HCT116 (cell line): ENCODE measurements around the gene SCCPDH. TPM values are rescaled to one million over a fixed set of nuclear protein-coding genes. Genes with fewer than 3 reads are reported as not detected.
"Not testable (repeated sequence)": the region's sequence is repeated elsewhere in the genome, so short reads cannot be mapped to it uniquely, and the experiment has no call there.

Experiments
- ATAC-seq: fragments of 200-7000 bp; cut with Tn5 transposase; 2 replicates; pipeline ENCODE4 v1.9.1; 2020; ENCODE audit warnings: mild to moderate bottlenecking, moderate library complexity
- BruUV-seq: library from RNA; stranded (reverse); fragments of 400-500 nt; replicated peaks from 2 replicates; lab custom pipeline; 2021; lab: Mats Ljungman, UMichigan
- CTCF ChIA-PET: fragments of 300-600 bp; sonication (Branson Sonifier 250); formaldehyde crosslinking; loops from one replicate; lab custom pipeline; 2021; ENCODE audit warnings: antibody characterized with exemption; lab: Charles Lee
- POLR2A ChIA-PET: fragments of 300-600, 350-600 bp; sonication (Branson Sonifier 250); formaldehyde crosslinking; loops from one replicate; lab custom pipeline; 2021; ENCODE audit warnings: antibody characterized with exemption; lab: Charles Lee
- RAD21 ChIA-PET, 2 experiments: fragments of 300-600 bp; sonication (Branson Sonifier 250); formaldehyde crosslinking; loops; one replicate each; lab custom pipeline; 2023; ENCODE audit warnings: low total read pairs in 2 of 2; ENCODE audit not compliant: uncharacterized antibody in 2 of 2, unreplicated experiment in 2 of 2, low non-redundant PET in 1 of 2; lab: Charles Lee
- DNase-seq: peaks from one replicate; pipeline ENCODE4 v3.0.0-alpha.2; 2010; ENCODE audit warnings: low read depth, low spot score
- H2AFZ ChIP-seq: fragments of 200-600 bp; shearing (Covaris generic), sonication (generic); 2 replicates; pipeline ENCODE4 v1.6.1; 2017; ENCODE audit warnings: low read depth, mixed run types, mixed read lengths, antibody characterized with exemption, low read length; ENCODE audit not compliant: poor library complexity, severe bottlenecking
- H3K27ac ChIP-seq: 2 replicates; pipeline ENCODE4 v1.5.1; 2012; ENCODE audit warnings: low read depth, low read length
- H3K27me3 ChIP-seq: fragments of 200-600 bp; sonication (generic); 2 replicates; pipeline ENCODE4 v1.6.1; 2016; ENCODE audit warnings: mixed run types, low read length, mixed read lengths; ENCODE audit not compliant: insufficient read depth
- H3K36me3 ChIP-seq, 2 experiments: fragments of 200-500 bp in 1 of 2; fragments of 200-600 bp in 1 of 2; sonication (Bioruptor generic) in 1 of 2; sonication (generic) in 1 of 2; 2 replicates each; pipeline versions ENCODE4 v1.5.1 to v1.6.1; 2014 to 2016; ENCODE audit warnings: low read length in 2 of 2, inconsistent platforms in 1 of 2, mixed read lengths in 1 of 2, mixed run types in 1 of 2; ENCODE audit not compliant: insufficient read depth in 2 of 2, control insufficient read depth in 1 of 2
- H3K4me1 ChIP-seq, 2 experiments: fragments of 200-600 bp in 1 of 2; sonication (generic) in 1 of 2; 2 replicates each; pipeline versions ENCODE4 v1.5.1 to v1.6.1; 2012 to 2017; ENCODE audit warnings: low read length in 2 of 2, inconsistent platforms in 1 of 2, mild to moderate bottlenecking in 1 of 2, mixed read lengths in 1 of 2, mixed run types in 1 of 2, moderate library complexity in 1 of 2; ENCODE audit not compliant: insufficient read depth in 2 of 2, control insufficient read depth in 1 of 2
- H3K4me2 ChIP-seq: fragments of 200-600 bp; sonication (generic); 2 replicates; pipeline ENCODE4 v1.6.1; 2017; ENCODE audit warnings: mixed run types, low read length, mixed read lengths
- H3K4me3 ChIP-seq, 2 experiments: fragments of 200-600 bp in 1 of 2; sonication (generic) in 1 of 2; replicated peaks in 1 of 2; 2 replicates each; pipeline ENCODE4 v1.5.1; 2011 to 2016; ENCODE audit warnings: low read length in 2 of 2, control low read depth in 1 of 2, low read depth in 1 of 2, mild to moderate bottlenecking in 1 of 2, mixed read lengths in 1 of 2, mixed run types in 1 of 2
- H3K79me2 ChIP-seq: fragments of 200-600 bp; sonication (generic); 2 replicates; pipeline ENCODE4 v1.6.1; 2017; ENCODE audit warnings: mild to moderate bottlenecking, mixed run types, low read length, moderate library complexity, mixed read lengths; ENCODE audit not compliant: insufficient read depth
- H3K9ac ChIP-seq: fragments of 200-600 bp; sonication (generic); 2 replicates; pipeline ENCODE4 v1.6.1; 2016; ENCODE audit warnings: low read length, mixed read lengths
- H3K9me2 ChIP-seq: fragments of 200-600 bp; sonication (generic), shearing (Covaris generic); 2 replicates; pipeline ENCODE4 v1.6.1; 2017; ENCODE audit warnings: mixed run types, mild to moderate bottlenecking, moderate library complexity; ENCODE audit not compliant: insufficient read depth
- H3K9me3 ChIP-seq, 2 experiments: fragments of 200-500 bp in 1 of 2; fragments of 200-600 bp in 1 of 2; sonication (Bioruptor generic) in 1 of 2; sonication (generic) in 1 of 2; 2 replicates each; pipeline ENCODE4 v1.6.1; 2014 to 2017; ENCODE audit warnings: low read length in 2 of 2, mixed read lengths in 2 of 2, inconsistent platforms in 1 of 2, low read depth in 1 of 2, mild to moderate bottlenecking in 1 of 2, mixed run types in 1 of 2, moderate library complexity in 1 of 2; ENCODE audit not compliant: control insufficient read depth in 1 of 2, insufficient read depth in 1 of 2
- H4K20me1 ChIP-seq: fragments of 200-600 bp; sonication (generic), shearing (Covaris generic); 2 replicates; pipeline ENCODE4 v1.6.1; 2017; ENCODE audit warnings: mixed run types, mild to moderate bottlenecking, moderate library complexity; ENCODE audit not compliant: insufficient read depth
- FOSL1 ChIP-seq: IDR thresholded peaks from 2 replicates; pipeline ENCODE4 v1.6.1; 2012; ENCODE audit warnings: low read depth
- intact Hi-C: fragments of 100-400 bp; cut with micrococcal nuclease; formaldehyde crosslinking; loops from 2 replicates; pipeline ENCODE4 v1.10.0; 2022
- total RNA-seq: library from RNA; stranded (reverse); gene quantifications from one replicate; pipeline ENCODE4 v1.2.1, GENCODE V29; 2021; ENCODE audit not compliant: unreplicated experiment

The SCCPDH gene
- total RNA-seq, 1 experiment from 2014 or later: 0.30 TPM

GRCh38 chr1:246694213-246694895 lies 29.9 kb upstream of the SCCPDH start:
- CTCF ChIA-PET, ATAC-seq, intact Hi-C loops: not testable (repeated sequence)

GRCh38 chr1:246695136-246695535 lies 29.1 kb upstream of the SCCPDH start:
- no peak for ATAC-seq
- CTCF ChIA-PET: no interaction called here
- no peak for TF ChIP-seq FOSL1
- TF ChIP-seq, all 23 proteins: peak for 0

More at GRCh38 chr1:246694213-246694895, 29.9 kb upstream of the SCCPDH start:
- H3K9me3 ChIP-seq, H3K27ac ChIP-seq, H2AFZ ChIP-seq, H3K4me3 ChIP-seq, H3K36me3 ChIP-seq, H3K4me2 ChIP-seq, H3K9ac ChIP-seq, H3K9me2 ChIP-seq, DNase-seq, BruUV-seq, RAD21 ChIA-PET, H3K79me2 ChIP-seq, H3K27me3 ChIP-seq, POLR2A ChIA-PET, H4K20me1 ChIP-seq: not testable (repeated sequence)
- peaks cover 3 to 22% of the 10 kb centered on the region in 2 experiments for H3K4me1 ChIP-seq

More at GRCh38 chr1:246695136-246695535, 29.1 kb upstream of the SCCPDH start:
- DNase-seq: no peak
- BruUV-seq: no TSS peak
- Histone ChIP-seq H3K4me1 (peaks cover 3 to 20% of the 10 kb centered on the region in 2 experiments; a peak in 3 of 4 replicates), H3K9me3 (no peaks in the 10 kb centered on the region), H3K36me3 (no peaks in the 10 kb centered on the region), H4K20me1 (no peaks in the 10 kb centered on the region), H3K9me2 (no peaks in the 10 kb centered on the region), H3K4me2 (no peak overlapping the region), H2AFZ (no peak overlapping the region), H3K27ac (no peak overlapping the region), H3K27me3 (no peaks in the 10 kb centered on the region), H3K79me2 (no peaks in the 10 kb centered on the region), H3K9ac (no peak overlapping the region), H3K4me3 (no peak overlapping the region)
- intact Hi-C loops: no loop called here
- ChIA-PET POLR2A (no interaction called here), RAD21 (no interaction called here)
